HG02938 (cell line): ENCODE data around the gene BCAS3.
"Not testable (repeated sequence)": the region's sequence is repeated elsewhere in the genome, so short reads cannot be mapped to it uniquely, and the experiment has no call there.

Source experiments
- ATAC-seq: cut with Tn5 transposase; IDR thresholded peaks from one replicate; pipeline ENCODE4 v1.9.1; 2021; ENCODE audit warnings: mild to moderate bottlenecking, moderate library complexity; ENCODE audit not compliant: unreplicated experiment

BCAS3 gene

DNA sequence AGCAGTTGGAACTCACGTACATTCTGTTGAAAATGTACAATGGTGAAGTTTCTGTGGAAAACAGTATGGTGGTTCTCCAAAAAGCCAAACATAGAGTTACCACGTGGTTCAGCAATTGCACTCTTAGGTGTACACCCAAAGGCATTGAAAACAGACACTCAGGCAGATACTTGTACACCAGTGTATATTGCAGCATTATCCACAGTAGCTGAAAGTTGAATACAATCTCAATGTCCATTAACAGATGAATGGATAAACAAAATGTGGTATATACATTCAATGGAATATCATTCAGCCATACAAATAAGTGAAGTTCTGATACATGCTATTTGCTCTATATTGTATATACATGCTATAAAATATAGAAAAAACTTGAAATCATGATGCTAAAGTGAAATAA is 745.2 kb downstream of the BCAS3 start:
- ATAC-seq, result no peak

DNA sequence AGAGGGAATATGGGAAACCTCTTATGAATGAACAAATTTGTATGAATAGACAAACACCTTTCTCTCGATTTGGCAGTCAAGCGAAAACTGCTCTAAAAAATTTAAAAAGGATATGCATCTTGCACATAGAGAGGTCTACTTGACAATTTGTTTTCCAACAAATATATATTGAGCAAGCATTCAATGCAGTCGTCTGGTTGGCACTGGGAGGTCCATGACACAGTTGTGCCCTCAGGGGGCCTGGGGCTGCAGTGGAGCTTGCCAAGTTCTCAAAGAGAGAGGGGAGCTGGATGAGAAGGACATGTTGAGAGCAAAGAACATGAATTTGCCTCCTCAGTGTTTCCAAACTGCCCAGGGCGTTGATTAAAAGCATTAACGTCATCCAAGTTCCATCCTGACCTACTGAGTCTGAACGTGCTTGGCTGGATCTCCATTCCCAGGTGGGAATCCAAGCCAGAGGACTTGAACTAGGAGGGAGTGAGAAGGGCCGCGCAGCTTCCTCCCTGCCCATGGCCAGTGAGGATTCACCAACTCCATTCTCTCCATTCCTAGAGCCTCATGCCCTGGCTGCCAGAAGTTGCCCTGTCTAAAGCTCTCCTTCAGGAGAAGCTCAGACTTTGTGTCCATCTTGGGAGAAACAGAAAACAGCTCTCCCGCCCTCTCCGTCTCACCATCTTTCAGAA is 746.5 kb downstream of the BCAS3 start:
- ATAC-seq, result no peak

DNA sequence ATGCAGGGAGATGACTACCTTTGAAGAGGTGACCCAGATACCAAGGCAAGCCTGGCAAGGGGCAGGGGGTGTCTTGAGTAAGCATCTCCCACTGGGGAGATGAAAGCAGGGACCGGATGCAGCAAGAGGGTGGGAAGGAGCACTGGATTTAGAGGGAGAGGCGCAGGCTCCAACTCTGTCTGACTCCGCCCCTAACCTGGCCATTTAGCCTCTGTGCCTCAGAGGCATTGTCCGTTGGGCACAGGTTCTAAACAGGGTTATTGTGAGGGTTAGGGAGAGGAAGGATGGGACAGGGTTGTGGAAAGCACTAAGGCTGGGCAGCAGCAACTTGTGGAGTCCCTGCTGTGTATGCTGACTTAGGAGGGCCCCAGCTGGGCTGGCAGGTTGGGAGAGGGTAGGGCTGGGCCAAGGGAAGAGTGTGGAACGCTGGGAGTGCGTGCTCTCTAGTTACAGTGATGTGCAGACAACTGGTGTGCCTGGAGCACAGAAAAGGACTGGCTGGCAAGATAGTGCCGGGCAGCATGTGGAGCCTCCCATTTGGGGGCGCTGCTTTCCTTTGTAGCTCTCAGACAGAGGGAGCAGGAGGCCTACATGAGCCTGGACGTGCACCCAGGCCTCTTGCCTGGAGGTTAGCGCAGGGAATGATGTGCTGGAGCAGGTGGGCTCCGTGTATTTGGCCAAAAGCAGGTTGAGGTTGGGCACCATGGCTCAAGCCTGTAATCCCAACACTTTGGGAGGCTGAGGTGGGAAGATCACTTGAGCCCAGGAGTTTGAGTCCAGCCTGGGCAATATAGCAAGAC is 748.2 kb downstream of the BCAS3 start:
- no peak for ATAC-seq

DNA sequence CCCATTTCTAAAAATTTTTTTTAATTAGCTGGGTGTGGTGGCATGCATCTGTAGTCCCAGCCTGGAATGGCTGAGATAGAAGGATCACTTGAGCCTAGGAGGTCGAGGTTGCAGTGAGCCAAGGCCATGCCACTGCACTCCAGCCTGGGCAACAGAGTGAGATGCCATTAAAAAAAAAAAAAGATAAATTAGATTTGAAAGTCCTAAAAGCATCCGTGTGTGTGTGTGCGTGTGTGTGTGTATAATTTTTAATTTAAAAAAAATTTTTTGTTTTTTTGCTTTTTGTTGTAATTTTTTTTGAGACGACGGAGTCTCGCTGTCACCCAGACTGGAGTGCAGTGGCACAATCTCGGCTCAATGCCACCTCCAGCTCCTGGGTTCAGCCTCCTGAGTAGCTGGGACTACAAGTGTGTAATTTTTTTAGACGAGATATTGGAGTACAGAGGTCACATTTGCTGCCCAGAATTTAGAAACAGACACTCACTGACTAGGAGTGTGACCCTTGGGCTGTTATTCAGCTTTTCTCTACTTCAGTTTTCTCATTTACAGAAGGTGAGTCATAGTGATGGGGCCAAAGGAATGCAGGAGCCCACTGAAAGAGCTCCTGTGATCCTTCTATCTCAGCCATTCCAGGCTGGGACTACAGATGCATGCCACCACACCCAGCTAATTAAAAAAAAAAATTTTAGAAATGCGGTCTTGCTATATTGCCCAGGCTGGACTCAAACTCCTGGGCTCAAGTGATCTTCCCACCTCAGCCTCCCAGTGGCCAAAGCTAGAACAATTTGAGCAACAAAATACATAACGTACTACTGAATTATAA is 749.0 kb downstream of the BCAS3 start:
- ATAC-seq, result no peak

DNA sequence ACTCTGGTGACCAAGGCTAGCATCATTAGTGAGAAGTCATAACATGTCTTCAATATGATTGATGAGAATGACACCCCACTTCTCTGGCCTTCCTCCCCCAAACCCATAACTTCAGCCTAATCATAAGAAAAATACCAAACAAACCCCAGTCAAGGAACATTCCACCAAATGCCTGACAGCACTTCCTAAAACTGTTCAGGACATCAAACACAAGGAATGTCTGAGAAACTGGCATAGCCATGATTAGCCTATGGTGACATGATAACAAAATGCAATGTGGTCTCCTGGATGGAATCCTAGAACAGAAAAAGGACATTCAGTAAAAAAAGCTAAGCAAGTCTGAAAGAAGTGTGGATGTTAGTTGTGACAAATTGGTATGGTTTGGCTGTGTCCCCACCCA is 749.9 kb downstream of the BCAS3 start:
- ATAC-seq, result no peak

DNA sequence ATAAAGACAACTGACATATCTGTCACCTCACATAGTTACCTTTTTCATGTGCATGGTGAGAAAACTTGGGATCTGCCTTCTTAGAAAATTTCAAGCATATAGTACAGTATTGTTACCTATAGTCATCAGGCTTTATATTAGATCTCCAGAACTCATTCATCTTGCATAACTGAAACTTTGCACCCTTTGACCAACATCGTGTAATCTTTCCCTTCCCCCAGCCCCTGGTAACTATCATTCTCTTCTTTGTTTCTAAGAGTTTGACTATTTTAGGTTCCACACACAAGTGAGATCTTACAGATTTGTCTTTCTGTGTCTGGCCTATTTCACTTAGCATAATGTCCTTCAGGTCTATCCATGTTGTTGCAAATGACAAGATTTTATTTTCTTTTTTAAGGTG is 751.6 kb downstream of the BCAS3 start:
- no peak for ATAC-seq

DNA sequence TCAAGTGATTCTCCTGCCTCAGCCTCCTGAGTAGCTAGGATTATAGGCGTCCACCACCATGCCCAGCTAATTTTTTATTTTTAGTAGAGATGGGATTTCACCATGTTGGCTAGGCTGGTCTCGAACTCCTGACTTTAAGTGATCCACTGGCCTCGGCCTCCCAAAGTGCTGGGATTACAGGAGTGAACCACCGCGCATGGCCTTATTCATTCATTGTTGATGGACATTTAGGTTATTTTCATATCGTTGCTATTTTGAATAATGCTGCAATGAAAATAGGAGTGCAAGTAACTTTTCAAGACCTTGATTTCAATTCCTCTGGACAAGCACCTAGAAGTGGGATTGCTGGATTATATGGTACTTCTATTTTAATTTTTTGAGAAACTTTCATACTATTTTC is 752.2 kb downstream of the BCAS3 start:
- ATAC-seq, result not testable (repeated sequence)

DNA sequence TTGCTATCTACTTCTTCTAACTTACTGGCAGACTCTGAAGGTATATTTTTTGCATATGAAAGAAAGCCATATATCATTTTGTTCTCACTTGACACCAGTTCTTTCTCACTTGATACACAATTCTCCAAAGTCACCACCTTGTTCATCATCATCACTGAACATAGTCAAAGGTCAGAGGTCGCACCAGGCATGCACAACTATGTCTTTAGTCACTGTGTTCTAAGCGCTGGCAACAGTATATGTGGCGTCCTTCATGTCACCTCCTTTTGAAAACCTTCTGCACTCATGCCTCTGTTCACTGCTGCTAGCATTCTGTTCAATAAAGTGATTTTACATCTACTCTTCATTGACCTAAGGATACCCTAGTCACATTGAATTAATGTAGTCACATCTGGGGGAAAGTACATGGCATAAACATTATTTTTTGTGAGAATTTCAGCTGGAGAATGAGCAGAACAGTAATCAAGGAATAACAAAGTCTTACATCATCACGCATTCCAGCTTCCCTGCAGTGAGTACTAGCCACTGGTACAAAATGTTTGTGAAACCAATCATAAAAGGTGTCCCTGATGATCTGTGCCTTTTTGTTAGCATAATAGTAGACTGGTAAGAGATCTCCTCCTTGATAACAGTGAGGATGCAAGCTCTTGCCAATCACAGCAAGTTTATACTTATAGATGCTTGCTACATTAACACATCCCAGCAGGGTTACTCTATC is 754.1 kb downstream of the BCAS3 start:
- no peak for ATAC-seq

DNA sequence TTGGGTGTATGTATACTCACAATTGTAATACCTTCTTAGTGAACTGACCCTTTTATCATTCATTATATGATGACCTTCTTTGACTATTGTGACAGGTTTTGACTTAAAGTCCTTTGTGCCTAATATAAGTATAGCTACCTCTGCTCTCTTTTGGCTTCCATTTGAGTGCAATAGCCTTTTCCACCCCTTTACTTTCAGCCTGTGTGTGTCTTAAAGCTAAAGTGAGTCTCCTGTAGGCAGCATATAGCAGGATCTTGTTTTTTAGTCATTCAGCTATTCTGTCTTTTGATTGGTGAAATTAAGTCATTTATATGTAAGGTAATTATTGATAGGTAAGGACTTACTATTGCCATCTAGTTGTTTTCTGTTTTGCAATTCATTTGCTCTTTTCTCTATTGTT is 758.6 kb downstream of the BCAS3 start:
- no peak for ATAC-seq

DNA sequence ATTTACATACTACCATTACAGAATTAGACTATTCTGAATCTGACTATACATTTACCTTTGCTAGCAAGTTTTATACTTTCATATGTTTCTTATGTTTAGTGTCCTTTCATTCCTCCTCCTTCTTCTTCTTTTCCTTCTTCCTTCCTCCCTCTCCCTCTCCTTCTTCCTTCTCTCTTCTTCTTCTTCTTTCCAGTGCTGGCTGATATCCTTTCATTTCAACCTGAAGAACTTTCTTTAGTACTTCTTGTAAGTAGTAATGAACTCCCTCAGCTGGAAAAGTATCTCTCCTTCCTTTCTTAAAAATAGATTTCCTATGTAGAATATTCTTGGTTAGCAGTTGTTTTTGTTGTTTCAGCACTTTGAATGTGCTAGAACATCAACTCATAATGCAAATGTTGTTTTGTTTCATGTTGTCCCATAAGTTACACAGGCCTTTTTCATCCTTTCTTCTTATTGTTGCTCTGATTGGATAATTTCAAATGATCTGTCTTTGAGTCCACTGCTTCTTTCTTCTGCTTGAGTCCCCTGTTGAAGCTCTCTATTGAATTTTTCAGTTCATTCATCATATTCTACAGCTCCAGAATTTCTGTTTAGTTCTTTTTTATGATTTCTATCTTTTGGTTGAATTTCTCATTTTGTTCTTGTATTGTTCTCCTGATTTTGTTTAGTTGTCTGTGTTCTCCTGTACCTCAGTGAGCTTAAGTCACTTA is 759.5 kb downstream of the BCAS3 start:
- no peak for ATAC-seq

DNA sequence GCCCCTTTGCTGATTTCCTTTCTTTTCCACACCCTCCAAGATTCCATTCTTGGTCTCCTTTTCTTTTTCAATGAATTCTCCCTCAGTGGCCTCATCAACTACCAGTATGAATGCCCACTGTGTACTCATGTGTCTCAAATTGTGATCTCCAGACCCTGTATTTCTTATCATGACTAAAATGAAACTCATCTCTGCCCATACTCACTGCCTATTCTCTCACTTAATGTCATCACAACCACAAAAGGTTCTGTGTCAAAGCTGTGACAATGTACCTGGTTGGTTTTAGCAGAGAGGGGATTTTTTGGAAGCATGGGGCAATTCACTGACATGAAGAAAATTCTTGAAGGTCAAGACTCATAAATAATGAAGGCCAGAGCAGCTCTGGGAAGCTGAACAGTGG is 763.0 kb downstream of the BCAS3 start:
- ATAC-seq, result no peak

DNA sequence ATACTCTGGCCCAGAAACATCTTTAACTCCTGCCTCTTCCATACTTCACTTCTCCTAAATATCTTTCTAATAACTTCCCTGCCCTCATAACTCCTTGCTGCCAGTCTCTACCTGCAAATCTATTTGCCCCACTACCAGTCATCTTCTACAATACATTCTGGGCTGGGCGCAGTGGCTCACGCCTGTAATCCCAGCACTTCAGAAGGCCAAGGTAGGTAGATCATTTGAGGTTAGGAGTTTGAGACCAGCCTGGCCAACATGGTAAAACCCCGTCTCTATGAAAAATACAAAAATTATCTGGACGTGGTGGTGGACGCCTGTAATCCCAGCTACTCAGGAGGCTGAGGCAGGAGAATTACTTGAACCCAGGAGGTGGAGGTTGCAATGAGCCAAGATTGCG is 763.9 kb downstream of the BCAS3 start:
- not testable (repeated sequence) for ATAC-seq

DNA sequence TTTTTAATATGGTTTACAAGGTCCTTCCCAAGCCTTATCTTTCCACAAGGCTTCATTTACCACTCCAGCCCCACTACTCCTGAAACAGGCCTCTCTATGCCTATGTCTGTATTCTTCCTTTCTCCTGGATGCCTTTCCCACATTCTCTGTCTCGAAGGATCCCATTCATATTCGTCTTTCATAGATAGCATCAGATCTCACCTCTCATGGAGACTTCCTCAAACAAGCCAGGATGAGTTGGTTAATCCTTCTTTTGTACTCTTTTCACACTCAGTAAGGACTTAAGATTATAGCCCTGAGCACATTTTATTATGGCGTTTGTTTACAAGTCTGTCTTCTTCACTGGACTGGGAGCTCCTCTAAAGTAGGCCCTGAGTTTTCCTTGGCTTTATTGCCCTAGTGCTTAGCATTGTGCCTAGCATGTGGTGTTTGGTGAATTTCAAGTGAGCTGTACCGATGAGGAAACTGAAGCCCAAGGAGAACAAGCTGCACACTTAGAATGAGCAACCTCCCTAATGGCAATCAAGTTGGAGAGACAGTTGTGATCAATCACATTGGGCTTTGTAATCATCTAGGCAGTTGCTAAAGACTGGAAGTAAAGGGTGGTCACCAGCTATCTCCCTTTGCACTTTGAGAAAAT is 764.6 kb downstream of the BCAS3 start:
- no peak for ATAC-seq
